C4-2B (cell line): Measurements from ENCODE around the gene SGTA.

Source experiments
- H3K27ac ChIP-seq: fragments of 450-650 bp; 2 replicates; pipeline ENCODE4 v1.5.1; 2017
- ZFX ChIP-seq: fragments of 450-650 bp; IDR thresholded peaks from 2 replicates; pipeline ENCODE4 v1.6.1; 2017
- TF ChIP-seq, protein P1 (sequence below): fragments of 450-650 bp; conservative IDR thresholded peaks from 2 replicates; pipeline ENCODE4 v1.5.1; 2017; ENCODE audit warnings: mild to moderate bottlenecking

SGTA gene

GRCh38 chr19:2803486-2804155 is 20.5 kb upstream of the SGTA start:
- no peak for TF ChIP-seq ZFX
- TF ChIP-seq, protein P1, sequence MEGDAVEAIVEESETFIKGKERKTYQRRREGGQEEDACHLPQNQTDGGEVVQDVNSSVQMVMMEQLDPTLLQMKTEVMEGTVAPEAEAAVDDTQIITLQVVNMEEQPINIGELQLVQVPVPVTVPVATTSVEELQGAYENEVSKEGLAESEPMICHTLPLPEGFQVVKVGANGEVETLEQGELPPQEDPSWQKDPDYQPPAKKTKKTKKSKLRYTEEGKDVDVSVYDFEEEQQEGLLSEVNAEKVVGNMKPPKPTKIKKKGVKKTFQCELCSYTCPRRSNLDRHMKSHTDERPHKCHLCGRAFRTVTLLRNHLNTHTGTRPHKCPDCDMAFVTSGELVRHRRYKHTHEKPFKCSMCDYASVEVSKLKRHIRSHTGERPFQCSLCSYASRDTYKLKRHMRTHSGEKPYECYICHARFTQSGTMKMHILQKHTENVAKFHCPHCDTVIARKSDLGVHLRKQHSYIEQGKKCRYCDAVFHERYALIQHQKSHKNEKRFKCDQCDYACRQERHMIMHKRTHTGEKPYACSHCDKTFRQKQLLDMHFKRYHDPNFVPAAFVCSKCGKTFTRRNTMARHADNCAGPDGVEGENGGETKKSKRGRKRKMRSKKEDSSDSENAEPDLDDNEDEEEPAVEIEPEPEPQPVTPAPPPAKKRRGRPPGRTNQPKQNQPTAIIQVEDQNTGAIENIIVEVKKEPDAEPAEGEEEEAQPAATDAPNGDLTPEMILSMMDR: no peak
- H3K27ac ChIP-seq: no peak overlapping the region

DNA sequence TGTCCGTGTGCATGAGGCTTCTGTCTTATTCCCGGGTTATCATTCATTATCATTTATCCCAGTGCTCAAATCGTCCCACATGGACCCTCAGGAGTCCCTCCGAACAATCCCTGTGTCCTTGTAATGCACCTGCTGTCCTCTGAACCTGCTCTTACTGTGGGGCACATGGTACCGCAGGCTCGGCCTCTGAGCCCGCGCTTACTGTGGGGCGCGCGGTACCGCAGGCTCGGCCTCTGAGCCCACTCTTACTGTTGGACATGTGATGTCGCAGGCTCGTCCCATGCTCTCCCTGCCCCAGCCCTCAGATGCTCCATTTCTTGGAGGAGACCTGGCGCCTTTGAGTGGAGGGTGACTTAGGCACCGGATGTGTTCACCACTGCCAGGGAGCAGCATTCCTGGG is 19.8 kb upstream of the SGTA start:
- H3K27ac ChIP-seq: no peak overlapping the region
- no peak for TF ChIP-seq ZFX
- TF ChIP-seq, protein P1: no peak

DNA sequence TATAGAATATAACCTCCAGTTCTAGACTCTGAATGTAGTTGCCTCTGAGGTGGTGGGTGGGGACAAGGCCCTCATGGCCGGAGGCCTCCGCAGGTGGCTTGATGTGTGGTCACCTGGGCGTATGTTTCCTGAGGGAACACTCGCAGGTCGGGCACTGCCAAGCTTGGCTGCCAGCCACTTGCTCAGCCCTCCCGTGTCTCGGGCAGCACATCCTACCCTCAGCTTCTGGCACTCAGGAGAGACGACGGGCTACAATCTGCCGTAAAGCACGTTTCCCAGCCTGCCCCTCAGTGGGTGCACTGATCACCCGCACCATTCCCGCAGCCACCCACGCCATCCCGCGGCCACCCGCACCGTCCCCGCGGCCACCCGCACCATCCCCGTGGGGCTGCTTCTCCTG is 17.4 kb upstream of the SGTA start:
- TF ChIP-seq, protein P1: no peak
- TF ChIP-seq ZFX: no peak
- no peak overlapping the region for H3K27ac ChIP-seq

DNA sequence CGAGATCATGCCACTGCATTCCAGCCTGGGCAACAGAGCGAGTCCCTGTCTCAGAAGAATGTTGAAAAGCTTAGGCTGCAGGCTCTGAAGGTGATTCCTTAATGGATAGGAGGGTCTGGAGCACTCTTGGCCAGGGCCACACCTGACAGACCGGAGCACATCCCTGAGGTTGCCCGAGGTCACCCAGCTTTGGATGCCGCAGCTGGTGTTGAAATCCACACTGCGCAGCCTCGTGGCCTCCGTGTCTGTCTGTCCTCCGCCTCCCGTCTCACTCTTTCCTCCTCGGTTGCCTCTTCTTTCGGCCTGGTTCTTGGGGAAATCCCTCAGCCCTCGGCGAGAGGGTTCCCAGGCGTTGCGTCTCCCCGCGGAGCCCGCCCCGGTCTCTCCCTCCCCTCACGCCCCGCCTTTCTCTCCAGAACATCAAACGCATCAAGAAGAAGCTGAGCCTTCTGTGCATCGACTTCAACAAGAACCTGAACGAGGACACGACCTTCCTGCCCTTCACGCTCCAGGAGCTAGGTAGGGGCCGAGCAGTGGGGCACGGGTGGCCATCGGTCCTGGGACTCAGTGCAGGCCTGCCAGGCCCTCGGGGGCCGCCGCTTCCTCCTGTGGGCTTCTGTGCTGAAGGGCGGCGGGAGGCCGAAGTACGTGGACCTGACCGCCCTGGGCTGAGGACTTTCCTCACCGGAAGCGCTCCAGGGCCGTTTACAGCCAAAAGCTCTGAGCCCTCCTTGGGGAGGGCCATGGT is 16.4 kb upstream of the SGTA start:
- TF ChIP-seq, protein P1: no peak
- no peak for TF ChIP-seq ZFX
- no peak overlapping the region for H3K27ac ChIP-seq

DNA sequence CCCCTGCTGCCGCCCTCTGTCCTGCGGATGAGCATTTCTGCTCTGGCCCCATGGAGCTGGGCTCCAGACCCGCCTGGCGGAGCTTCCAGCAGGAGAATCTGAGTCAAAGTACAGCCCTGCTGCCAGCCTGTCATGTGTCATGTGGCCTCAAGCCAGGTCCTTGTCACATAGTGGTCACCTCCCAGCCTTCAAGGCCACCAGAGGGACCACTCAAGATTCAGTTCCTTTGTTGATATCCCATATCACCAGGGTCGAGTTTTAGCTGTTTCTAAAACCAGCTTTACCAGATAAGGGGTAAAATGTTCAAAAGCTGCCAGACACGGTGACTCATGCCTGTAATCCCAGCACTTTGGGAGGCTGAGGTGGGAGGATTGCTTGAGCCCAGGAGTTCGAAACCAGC is 15.7 kb upstream of the SGTA start:
- no peak for TF ChIP-seq ZFX
- TF ChIP-seq, protein P1: no peak
- H3K27ac ChIP-seq: no peak overlapping the region

DNA sequence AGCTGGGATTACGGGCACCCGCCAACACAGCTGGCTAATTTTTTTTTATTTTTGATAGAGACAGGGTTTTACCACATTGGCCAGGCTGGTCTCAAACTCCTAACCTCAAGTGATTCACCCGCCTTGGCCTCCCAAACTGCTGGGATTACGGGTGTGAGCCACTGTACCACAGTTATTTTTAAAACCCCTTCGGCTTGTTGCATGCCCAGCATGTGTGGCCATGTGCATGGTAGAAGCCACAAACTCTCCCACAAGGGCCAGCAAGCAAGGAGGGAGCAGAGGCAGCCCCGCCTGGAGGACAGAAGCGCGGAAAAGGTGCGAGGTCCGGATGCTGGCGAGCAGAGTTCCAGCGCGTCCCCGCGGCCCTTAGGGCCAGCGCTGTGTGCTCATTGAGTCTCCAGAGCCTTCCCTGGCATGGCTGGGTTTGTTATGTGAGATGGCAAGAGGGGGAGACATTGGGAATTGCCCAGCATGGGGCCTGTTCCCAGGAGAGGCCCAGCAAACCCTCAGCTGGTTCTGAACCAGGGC is 15.1 kb upstream of the SGTA start:
- H3K27ac ChIP-seq: no peak overlapping the region
- TF ChIP-seq, protein P1: no peak
- TF ChIP-seq ZFX: no peak

GRCh38 chr19:2797280-2797679 is 14.2 kb upstream of the SGTA start:
- H3K27ac ChIP-seq: peak overlapping the region; percentile 78; the same call in 1 of the 2 replicates

More at GRCh38 chr19:2797280-2797679, 14.2 kb upstream of the SGTA start:
- TF ChIP-seq, protein P1: no peak
- TF ChIP-seq ZFX: no peak
